Stimulated activated naive CD4-positive, alpha-beta T cell (primary cell): ENCODE measurements around the gene USP5.
A peak's percentile ranks its signal among the peaks of the same experiment; 100 is the strongest.

ENCODE experiments used
- DNase-seq, 6 experiments: peaks; one replicate each; lab custom pipeline; 2025; lab: John Stamatoyannopoulos, UW

The USP5 gene

DNA sequence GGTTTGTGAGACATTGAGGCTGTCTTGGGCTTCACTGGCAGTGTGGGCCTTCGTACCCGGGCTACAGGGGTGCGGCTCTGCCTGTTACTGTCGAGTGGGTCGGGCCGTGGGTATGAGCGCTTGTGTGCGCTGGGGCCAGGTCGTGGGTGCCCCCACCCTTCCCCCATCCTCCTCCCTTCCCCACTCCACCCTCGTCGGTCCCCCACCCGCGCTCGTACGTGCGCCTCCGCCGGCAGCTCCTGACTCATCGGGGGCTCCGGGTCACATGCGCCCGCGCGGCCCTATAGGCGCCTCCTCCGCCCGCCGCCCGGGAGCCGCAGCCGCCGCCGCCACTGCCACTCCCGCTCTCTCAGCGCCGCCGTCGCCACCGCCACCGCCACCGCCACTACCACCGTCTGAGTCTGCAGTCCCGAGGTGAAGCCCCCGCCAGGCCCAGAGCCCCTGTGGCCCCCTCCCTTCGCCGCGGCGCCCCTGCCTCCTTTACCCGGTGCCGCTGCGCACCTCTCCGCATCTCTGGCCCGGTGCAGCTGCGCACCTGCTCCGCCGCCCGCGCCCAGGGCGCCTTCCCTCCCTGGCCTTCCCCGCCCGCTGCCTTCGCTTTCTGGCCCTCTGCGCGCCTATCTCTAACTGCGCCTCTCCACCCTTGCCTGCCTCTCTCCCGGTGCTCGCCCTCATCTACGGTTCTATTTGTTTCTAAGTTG is 62.4 kb downstream of the USP5 start, which contains the start of gene ENO2:
TSS of gene ENO2 (plus strand) at position 335 of the 701 bp plus-strand sequence. CDS start 1,253 bp downstream, outside the sequence.
- peak; percentile 73 to 83 (median 79) for DNase-seq

GRCh38 chr12:6914947-6915788 is 63.2 kb downstream of the USP5 start:
- no peak for DNase-seq

DNA sequence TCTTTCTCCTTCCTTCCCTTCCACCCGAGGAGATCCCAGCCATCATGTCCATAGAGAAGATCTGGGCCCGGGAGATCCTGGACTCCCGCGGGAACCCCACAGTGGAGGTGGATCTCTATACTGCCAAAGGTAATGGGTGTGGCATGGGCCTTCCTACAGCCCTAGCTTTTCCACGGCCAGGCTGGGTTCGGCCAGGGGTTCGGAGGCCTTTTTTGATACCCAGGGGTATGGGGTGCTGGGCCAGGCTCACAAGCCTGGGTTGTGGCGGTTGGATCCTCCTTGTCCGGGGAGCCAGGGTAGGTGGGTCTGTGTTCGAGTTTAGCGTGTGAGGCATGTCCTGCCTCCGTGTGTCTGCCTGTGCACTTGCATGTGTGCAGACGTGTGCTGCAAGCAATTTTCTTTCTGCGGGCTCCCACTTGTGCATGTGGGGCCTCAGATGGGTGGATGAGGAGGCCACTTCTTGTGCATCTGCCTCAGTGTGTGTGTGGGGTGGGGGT is 63.9 kb downstream of the USP5 start:
- DNase-seq: no peak
